ACHN (cell line): ENCODE data around the gene TLR9.
"Not testable (repeated sequence)": the region's sequence is repeated elsewhere in the genome, so short reads cannot be mapped to it uniquely, and the experiment has no call there.

ENCODE experiments used
- DNase-seq: peaks from one replicate; pipeline ENCODE4 v3.0.0-alpha.2; 2015
- in situ Hi-C: cut with HindIII; loops from 2 replicates; pipeline ENCODE4 v1.10.0; 2017; ENCODE audit warnings: low sequenced_read_pairs, low pct_ligation_motif_present, low pct_unique_long_range_greater_than_20kb

The TLR9 gene

DNA sequence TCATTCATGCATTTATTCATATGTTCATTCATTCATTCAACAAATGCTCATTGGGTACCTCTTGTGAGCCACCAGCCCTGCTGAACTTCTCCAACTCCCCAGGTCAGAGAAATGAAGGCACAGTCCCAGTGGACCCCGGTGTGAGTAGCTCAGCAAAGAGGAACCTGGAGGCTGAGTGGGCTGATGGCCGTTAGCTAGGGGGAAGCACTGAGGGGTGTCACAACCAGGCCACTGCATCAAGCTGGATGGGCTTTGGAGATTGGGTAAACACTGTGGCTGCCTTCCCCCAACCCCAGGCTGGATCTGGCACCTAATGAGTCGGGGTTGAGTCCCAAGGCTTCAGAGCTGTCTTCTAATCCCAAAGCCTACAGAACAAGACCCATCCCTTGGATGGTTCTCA, 39.6 kb downstream of the TLR9 start:
- in situ Hi-C loops, result no loop called here

DNA sequence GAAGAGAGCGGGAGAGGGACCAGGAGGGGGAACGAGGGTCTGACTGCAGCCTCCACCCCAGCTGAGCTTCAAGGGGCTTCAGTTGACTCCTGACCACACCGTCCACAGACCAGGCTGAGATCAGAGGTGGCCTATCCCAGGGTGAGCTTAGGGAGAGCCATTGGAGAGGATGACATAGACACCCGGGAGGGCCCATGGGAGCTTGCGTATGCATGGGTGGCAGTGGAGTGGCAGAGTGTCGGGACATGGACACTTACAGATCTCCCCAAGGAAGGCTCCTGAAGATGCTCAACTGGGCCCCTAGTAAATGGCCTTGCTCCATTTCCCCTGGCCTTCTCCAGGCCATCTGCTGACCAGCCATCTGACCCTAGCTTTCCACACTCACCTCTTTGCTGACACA, 40.1 kb downstream of the TLR9 start:
- DNase-seq, result no peak
- in situ Hi-C loops, result no loop called here

More for the DNA sequence above, 39.6 kb downstream of the TLR9 start:
- no peak for DNase-seq

DNA sequence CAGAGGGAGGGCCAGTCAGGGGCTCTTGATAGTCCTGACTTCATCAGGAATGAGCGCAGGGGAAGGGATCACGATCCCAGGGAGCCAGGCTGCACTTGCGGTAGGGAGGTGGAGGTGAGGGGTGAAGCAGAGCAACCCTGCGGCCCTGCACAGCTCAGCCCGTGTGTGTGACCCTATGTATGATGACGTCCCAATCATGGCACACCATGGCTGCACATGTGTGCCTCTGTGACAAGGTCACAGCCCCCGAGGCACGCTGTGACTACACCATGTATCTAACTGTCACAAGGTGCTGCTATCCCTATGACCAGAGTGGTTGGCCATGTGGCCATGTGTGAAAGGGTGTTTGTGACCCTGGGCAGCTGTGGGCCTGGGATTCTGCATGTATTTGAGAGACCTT, 40.8 kb downstream of the TLR9 start:
- in situ Hi-C loops, result no loop called here
- DNase-seq, result no peak

DNA sequence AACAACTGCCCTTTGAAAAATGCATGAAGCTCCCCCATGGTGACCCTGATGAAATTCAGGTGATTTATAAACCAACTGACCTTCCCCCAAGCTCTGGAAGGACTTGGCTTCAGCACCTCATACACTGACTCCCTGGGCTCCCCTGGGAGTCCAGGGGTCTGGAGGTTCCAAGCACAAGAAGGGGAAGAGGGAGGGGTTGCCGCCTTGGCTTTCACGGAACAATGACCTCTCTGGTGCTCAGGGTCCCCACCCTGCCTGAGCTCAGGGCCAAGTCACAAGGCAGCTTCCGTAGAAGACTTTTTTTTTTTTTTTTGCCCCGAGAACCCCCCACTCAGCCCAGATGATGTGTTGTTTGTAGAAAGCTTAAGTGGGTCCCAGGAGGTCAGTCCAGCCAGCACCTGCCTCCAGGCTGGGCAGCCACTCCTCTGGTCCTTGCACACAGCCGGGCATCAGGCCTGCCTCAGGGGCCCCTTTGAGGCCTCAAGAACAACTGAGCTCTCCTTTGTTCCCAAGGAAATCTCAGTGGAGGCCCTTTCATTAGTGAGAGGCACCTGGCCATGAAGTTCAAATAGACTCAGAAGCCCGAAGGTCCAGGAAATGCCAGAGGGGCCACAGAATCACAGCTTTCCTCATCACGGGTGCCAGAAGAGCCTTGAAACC, 41.5 kb downstream of the TLR9 start:
- no peak for DNase-seq
- in situ Hi-C loops, result no loop called here

DNA sequence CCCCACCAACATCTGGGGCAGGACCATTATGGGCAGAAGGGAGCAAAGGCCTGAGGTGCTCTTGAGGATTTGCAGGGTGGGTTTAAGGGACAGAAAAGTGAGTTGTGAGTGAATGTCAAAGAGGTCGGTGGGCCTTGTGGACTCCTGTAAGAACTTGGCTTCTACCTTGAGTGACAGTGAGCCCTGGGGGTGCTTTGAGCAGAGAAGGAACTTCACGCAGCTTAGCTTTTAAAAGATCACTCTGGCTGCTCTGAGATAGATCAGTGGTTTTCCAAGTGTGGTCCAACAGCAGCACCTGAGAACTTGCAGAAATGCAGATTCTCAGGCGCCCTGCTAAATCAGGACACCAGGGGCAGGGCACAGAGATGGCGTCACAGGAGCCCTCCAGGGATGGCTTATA, 42.8 kb downstream of the TLR9 start:
- in situ Hi-C loops, result no loop called here
- DNase-seq, result no peak

DNA sequence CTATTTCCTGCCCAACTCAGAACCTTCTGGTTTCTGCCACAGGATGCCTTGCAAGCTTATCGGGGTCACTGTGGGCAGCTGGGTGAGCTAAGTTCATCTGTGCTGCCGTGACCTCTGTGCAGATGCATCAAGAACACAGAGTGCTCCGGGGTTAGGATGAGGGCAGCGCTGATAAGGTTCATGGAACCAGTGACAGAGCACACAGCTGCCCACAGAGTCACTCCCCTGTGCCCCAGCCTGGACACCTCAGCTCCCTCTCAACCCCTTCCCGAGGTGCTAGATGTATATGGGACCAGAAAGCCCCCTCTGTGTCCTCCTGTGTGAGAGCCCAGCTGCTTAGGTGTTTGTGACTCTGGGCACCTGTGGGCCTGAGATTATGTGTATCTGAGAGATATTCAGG, 43.2 kb downstream of the TLR9 start:
- in situ Hi-C loops, result no loop called here
- no peak for DNase-seq

DNA sequence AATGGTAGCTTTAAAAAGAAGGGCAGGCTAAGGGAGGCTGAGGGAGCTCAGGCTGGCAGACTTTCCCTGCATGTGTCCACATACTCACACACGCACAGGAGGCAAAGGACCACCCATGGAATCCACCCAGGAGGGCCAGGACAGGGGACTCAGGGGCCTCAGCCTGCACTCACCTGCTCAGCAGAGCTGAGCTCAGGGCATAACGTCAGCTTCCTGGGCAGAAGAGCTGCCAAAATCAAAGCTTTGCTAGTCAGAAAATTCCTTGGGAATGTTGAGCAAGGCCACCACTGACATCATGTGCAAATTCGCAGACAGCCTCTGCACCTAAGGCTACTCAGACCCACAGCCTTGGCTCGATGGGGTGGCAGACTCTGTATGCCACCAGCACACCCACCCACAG, 43.9 kb downstream of the TLR9 start:
- DNase-seq, result no peak
- in situ Hi-C loops, result no loop called here

DNA sequence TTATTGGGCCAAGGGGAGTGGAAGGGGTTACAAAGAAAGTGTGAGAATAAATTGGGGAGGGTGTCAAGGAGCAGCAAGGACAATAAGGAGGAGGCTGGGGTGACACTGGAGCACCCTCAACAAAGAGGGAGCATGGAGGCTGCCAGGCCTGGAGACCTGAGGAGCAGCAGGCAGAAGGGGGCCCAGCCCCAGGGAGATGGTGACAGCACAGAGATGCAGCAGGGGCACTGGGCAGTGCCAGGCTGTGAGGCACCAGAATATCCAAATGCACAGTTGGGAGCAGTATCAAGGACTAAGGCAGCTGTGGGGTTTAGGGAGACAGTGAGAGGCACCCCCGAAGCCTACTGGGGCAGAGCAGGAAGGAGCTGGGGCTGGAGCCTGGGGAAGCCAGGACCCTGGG, 46.9 kb downstream of the TLR9 start:
- in situ Hi-C loops, result no loop called here

DNA sequence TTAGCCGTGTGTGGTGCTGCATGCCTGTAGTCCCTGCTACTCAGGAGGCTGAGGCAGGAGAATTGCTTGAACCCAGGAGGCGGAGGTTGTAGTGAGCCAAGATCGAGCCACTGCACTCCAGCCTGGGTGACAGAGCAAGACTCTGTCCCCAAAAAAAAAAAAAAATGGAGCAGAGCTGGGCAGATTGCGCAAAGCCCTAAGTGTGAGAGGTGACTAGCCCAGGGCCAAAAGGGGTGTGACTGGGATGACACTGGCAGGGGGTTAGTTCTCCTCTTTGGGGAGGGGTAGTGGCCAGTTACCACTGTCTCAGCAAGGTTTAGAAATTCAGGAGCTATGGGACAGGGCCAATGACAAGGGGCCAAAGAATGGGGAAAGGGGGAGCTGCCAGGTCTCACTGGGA, 47.3 kb downstream of the TLR9 start:
- DNase-seq, in situ Hi-C loops: not testable (repeated sequence)

More for the DNA sequence above, 46.9 kb downstream of the TLR9 start:
- no peak for DNase-seq

DNA sequence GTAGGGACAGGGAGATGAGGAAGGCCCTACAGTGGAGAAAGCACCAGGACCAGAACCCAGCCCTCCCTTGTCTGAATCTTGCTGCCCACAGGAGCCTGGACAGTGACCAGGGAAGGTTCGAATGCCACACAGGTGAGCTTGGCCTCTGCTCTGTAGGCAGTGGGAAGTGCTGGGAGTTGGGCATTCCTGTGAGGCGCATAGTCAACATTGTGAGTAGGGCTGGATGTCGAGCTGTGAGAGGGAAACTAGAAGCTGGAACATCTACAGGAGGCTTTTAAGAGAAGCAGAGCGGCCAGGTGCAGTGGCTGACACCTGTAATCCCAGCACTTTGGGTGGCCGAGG, 47.8 kb downstream of the TLR9 start:
- DNase-seq, result no peak
- in situ Hi-C loops, result no loop called here

DNA sequence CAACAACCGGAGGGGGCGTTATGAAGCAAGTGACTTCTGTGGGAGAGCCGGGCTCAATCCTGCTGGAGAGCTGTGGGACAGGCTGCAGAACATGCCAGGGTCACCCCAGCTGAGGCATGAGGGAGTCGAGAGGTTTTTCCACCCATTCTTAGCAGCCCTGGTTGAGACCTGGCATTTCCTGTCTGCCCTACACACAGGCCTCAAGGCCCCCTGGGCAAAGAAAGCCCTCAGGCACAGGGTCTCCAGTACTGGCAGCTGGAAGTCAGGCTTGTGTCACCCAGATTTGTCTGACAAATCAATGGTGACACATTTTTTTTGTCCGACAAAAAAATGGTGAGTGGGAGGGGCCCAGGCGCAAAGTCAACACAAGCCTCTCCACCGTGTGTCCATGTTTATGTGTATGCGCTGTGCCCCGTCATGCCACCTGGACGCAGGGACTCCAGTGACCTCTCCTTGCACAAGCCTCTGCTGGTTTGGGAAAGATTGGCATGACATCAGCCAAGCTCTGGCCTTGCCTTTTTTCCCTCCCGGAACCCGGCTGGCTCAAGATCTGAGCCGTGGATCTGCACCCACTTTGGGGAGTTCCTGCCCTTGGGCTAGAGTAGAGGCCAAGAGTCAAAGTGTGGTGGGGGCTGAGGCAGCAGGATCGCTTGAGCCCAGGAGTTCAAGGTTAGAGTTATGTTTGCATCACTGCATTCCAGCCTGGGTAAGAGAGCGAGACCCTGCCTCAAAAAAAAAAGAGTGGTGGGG, 48.3 kb downstream of the TLR9 start:
- in situ Hi-C loops, result no loop called here
- no peak for DNase-seq

DNA sequence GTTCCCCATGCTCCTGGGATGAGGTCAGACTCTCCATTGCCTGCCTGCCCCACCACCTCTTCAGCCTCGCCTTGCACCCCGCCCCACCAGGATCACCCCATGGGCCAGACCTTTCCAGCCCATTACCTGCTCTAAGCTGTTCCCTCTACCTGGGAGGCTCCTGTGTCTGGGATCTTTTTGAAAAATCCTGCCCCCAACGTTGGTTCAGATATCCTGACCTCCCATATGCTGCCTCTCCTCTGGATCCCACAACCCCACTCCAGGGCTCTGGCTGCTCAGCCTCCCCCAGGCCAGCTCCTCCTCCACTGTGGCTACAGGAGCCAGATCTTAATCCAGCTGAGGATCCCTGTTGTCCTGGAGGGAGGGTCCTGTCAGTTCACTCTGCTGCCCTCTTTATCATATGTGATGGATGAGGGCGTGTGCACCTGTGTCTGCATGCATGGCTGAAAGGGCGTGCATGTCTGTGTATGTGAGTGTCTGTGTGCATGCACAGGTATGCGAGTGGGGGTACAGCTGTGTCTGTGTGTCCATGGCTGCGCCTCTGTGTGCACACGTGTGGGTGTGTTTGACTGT, 49.2 kb downstream of the TLR9 start:
- no peak for DNase-seq

DNA sequence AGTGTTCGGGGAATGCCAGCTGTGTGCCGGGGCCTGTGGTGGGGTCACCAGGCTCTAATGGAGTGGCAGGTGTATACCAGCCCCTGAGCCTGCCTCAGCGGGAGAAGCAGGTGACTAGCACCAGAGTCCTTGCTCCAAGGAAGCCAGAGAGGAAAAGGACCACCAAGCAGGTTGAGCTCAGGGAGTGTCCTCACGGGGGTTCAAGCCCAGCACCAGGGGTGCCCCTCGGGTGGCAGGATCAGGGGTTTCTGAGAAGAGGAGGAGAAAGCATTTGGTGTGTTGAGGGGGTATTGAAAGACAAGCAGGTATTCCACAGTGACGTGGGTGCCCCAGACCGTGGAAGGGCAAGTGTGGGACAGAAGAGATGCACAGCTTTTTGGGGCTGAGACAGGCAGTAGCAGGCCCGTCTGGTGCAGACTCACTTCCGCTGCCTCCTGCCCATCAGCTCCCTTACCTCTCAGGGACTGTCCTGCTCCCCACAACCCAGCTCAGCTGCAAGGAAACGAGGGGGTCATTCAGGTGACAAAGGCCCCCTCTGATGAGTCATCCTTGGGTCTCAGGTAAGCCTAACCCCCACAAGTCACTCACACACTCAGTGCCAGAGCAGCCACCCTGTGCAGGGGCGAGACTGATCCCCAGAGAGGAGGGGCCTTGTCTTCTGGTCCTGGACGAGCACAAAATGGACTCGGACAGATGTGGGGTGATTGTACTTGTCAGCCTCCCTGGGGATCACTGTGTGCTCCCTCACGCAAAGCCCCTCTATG, 49.8 kb downstream of the TLR9 start:
- in situ Hi-C loops, result no loop called here
- no peak for DNase-seq

More for the DNA sequence above, 49.2 kb downstream of the TLR9 start:
- in situ Hi-C loops, result no loop called here

DNA sequence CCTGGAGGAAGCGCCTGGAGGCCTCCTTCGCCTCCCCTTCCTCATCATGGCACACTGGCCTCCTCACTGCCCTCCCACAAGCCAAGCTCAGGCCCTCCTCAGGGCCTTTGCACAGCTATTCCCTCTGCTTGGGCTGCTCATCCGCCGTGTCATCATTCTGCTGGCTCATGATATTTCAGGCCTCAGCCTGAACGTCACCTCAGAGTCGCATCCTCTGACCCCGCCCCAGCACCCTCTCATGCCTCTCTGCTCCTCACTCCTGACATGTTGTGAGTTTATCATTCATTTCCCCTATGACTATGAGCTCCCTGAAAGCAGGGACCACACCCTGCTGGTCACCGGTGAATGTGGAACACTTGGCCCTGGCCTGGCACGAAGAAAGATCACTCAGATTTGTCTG, 50.5 kb downstream of the TLR9 start:
- no peak for DNase-seq
- in situ Hi-C loops, result no loop called here

DNA sequence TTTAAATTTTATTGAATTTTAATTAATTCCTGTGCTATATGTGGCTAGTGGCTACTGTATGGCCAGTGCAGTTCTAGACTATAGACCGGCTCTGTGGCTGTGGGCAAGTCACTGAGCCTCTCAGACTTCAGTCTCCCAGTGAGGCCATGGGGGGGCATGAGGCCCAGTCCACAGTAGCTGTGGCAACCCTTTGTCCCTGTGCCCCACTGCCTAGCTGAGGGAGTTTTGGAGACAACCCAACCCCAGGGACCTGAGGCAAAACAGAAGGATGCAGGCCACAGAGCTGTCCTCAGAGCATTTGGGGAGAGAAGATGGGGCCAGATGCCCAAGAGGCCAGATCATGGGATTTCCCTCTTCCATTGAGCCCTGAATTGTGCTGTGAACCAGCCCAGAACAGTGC, 52.3 kb downstream of the TLR9 start:
- in situ Hi-C loops, result no loop called here
- no peak for DNase-seq

DNA sequence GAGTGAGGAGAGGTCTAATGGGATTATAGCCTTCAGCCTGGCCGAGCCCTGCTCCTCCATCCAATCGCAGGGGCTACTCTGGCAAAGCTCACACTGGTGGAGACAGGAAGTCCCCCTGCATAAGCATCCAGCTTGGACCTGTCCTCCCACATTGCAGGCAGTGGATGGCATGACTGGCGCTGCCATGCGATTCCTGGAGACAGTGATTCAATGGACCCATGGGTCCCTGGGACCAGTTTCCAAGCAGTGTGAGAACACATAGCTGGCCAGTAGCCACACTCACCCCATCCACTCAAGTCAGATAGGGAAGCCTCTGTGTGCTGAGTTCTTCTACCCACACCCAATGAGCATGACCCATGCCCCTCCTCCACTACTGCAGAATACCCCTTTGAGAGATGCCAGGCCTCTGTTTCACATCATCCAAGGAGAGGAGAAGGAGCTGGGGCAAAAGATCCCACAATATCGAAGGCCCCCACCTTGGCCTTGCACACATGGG, 53.1 kb downstream of the TLR9 start:
- in situ Hi-C loops, result no loop called here
- DNase-seq, result no peak

DNA sequence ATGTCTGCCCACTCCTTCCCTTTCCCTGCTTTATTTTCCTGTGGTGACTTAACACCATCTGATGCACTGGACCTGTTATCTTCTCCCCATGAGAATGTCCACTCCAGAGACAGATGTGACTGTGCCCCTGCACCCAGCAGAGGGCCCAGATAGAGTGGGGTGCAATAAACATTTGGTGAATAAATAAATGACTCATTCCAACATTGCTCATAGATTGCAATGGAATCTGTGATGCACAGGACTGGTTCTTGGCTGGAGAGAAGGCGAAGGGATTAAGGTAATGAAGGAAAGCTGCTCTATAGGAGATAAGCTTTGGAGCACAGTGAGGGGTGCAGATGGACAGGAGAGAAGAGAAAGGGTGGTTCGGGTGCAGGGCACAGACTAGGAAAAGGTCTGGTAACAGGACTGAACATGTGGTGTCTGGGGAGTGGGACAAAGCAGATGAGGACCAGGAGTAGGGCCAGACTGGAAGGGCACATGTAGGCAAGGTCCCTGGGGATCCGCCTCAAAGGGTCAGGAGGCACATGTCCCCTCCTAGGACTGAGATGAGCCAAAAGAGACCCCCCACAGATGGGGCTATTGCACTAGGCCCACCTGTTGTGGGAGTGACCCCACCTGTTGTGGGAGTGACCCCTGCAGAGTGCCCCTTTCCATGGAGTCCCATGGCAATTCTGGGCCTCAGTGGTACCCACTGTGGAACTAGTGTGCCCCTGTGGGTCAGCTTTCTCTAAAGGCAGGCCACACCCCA, 53.8 kb downstream of the TLR9 start:
- in situ Hi-C loops, result no loop called here
- no peak for DNase-seq
